Fibroblast of skin of scalp (primary cell): ENCODE measurements around the gene ALOX5.

Experiments
- DNase-seq: peaks from one replicate; pipeline ENCODE4 v3.0.0-alpha.2; 2013

The ALOX5 gene

GRCh38 chr10:45444022-45444421 lies 70.0 kb downstream of the ALOX5 start:
- DNase-seq: no peak

DNA sequence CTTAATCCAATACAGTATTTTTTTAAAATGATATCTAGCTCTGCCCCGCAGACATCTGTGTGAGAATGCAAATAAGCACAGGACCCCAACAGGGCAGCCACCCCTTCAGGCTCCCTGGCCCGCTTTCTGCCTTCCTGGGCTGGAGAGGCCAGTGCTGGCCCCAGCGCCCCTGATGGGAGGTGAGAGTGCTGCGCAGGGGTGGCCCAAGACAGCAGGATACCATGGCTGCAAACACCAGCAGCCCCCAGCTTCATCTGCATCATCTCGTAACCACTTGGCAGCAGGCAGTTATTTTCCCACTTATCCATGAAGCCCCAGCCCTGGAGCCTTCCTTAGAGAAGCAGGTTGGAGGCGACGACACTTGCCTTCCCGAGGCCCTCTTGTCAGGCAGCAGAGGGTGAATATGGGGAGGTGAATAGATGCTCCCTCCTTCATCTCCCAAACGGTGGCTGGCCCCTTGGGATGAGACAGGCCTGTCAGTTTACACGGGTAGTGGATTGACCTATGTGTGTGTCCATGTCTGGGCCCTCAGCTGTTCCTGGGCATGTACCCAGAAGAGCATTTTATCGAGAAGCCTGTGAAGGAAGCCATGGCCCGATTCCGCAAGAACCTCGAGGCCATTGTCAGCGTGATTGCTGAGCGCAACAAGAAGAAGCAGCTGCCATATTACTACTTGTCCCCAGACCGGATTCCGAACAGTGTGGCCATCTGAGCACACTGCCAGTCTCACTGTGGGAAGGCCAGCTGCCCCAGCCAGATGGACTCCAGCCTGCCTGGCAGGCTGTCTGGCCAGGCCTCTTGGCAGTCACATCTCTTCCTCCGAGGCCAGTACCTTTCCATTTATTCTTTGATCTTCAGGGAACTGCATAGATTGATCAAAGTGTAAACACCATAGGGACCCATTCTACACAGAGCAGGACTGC lies 71.2 kb downstream of the ALOX5 start:
- DNase-seq: no peak

GRCh38 chr10:45446858-45447257 lies 72.8 kb downstream of the ALOX5 start:
- DNase-seq: no peak

- DNase-seq: no peak
Observed at GRCh38 chr10:45447416-45447815, 73.4 kb downstream of the ALOX5 start.

- DNase-seq: no peak
Observed at GRCh38 chr10:45450866-45451265, 76.8 kb downstream of the ALOX5 start.

GRCh38 chr10:45451407-45451806 lies 77.4 kb downstream of the ALOX5 start:
- DNase-seq: no peak

DNA sequence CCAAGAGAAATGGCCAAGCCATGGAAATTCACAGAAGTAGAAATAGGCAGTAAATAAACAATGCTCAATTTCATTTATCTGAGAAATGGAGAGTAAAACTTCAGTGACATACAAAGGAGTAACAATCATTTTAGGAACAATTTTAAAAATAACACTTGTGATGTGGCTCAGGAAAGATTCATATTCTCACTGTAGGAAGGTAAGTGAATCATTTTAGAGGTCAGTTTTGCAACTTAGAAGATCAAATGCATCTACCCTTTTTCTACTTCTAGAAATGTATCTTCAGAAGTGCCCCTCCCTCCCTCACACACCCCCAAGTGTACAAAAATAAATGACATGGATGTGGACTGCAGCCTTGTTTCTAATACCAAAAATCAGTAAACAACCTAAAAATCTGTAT lies 78.3 kb downstream of the ALOX5 start:
- no peak for DNase-seq

DNA sequence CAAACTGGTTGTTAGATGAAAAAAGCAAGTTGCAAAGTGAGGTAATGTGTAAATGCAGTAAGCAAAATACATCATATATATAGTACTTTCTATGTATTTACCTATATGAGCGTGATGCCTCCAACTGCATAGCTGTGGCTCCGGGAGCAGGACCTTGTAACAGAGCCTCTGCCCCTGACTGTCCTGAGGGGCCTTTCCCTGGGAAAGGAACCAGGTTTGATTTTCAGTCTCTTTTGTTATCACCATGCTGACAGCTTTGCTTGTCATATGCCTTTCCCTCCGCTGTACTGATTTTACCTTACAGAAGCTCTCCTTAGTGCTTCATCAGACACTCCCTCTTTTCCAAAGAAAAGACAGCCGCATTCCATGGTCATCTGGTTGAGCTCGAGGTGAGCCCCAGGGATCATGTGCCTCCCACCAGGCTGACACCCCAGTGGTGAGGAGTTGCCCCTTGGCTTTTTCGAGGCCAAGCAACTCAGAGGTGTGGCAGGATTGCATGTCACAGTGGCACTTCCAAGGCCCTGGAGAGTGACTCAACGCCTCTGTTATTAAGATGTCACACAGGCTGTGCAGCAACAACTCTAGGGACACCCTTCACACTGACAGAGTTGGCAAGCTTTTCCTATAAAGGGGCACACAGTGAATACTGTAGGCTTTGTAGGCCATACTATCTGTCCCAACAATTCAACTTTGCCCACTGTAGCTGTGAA lies 78.9 kb downstream of the ALOX5 start:
- no peak for DNase-seq

DNA sequence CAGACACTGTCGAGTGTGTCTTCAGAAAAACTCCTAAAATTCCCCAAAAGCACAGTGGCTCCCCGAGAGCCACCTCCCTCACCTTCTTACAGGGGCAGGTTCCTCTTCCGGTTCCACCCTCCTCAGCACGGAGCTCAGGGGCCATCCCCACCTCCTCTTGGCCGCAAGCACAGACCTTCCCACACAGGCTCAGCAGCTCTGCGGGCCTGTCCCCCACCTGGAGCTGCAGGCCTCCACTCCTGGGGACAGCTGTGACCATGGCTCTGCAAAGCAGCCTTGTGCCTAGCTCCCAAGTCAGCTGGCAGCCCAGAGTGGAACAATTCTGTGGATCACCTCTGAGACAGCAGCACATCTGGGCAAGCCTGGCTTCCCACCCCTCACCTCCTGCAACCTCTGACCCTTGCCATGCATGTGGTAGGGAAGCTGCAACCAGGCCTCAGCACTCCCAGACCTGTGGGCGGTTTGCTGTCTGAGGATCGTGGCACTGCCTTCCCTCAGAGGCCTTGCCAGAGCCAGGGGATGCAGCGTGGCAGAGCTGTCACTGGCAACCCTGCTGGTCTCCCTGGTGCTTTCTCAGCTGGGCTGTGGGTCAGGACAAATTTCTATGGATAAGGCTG lies 79.7 kb downstream of the ALOX5 start:
- DNase-seq: no peak

DNA sequence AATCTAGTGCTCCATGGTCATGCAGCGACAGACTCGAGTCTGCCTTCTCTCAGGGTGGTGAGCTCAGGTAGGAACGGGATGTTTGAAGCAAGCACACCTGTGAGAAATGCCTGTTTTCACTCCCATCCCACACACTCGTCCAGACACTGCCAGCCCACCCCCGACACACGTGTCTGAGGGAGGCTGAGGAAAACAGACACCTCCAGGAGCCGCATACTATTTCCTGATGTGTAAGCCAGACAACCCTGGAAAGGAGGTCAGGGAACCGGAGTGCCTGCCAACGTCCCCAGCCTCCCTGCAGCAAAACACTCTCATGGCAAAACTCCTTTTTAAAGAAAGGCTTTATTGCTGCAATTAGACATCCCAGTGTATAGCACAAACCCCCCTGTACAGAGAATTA lies 80.2 kb downstream of the ALOX5 start:
- DNase-seq: no peak

DNA sequence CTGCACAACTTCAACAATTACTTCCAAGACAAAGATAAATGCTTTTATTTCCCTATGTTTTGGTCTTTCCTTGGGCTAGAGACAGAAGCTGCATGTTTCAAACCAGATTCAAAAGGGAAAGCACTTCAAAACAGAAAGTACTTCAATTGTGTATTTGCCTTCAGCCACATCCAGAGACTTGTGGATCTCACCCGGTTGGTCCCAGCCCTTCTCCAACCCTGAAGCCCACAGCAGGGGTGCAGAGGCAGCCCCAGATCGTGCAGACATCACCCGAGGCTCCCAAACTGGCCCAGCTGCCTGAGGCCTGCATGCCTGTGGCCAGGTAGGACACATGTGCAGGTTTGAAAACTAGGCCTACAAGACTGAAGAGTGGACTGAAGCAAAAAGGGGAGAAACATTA lies 80.8 kb downstream of the ALOX5 start:
- no peak for DNase-seq

DNA sequence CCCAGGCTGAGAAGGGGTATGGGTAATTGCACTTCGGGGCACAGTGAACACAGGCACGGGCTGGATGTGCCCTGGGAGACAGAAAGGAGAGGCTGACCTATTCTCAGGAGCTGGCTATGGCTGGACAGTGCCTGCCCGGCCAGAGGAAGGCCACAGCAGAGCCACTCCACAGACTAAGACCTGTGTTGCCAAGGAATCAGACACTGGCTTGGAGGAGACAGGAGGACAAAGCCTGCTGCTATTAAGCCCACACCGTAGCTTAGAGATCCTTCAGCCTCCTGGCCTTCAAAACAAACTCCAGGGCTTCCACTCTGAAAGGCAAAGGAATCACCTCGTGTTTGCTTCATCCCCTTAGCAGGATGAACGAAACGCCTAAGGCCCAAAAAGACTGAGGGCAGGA lies 82.2 kb downstream of the ALOX5 start:
- DNase-seq: no peak

DNA sequence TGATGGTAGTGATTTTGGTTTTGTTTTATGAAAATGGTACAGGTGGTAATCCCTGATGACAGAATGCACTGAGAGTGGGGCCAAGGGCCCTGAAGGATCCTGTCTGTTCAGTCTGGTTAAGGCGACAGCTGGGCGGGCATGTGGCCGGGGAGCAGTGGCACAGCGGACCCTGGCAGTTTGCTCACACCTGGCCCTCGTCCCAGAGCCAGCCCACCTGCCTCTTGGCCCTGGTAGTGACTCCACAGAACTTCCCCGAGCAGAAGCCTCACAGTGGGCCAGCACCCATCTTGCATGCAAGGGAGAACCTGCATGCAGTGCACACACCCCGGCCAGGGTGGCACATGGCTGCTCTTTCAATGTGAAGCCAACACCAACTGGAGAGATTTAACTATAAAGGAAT lies 82.8 kb downstream of the ALOX5 start:
- DNase-seq: no peak

DNA sequence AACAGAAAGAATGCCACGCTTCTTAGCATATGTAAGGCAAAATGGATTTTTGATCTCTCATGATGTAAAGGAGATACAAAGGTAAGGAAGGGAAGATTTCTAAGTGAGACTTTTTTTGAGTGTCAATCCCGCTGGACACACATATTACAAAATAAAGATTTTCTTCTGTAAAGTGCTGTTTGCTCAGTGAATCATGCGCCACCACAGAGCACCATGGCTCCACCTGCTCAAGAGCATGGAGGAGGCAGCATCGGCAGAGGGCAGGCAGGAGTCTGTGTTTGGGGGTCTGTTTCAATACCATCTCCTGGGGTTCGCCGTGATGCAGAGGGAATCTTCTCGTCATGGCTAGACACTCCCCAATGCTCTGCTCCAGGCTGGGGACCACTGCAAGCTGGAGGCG lies 83.5 kb downstream of the ALOX5 start:
- no peak for DNase-seq

GRCh38 chr10:45460235-45460878 lies 86.3 kb downstream of the ALOX5 start:
- no peak for DNase-seq

GRCh38 chr10:45461034-45461433 lies 87.0 kb downstream of the ALOX5 start:
- no peak for DNase-seq

DNA sequence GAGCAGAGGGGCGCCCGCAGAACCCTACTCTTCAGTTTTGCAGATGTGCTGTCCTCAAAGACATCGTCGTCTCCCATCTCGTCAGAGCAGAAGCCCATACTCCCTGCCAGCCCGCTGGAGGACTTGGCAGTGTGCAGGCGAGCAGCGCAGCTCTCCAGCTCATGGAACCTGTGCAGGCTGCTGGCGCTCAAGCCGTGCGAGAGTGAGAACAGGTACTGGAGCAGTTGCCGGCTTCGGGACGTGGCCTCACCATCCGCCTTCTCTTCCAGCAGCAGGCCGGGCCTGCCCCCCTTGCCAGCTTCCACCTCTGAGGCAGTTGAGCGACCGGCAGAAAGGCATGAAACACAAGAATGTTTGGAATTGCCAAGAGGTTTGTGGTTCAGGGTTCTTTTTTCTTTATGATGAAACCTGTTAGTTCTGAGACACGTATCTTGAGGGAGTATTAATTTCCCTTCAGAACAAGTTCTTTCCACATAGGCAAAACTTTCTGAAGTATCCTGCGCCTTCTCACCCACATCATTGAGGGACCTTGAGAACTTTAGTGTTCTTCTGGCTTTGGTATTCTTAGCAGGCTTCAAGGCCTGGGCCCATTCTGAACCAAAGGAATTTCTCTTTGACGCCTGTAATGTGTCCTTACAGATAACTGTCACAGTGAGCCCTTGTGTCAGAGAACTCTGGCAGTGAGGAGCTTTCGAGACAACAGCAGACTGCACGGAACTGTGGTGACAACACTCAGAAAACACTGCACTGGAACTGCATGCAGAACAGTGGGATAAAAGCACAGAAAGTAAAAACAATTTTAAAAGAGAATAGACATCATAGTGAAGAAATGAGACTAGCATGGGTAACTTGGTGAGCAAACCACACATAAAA lies 89.5 kb downstream of the ALOX5 start:
- DNase-seq: no peak

DNA sequence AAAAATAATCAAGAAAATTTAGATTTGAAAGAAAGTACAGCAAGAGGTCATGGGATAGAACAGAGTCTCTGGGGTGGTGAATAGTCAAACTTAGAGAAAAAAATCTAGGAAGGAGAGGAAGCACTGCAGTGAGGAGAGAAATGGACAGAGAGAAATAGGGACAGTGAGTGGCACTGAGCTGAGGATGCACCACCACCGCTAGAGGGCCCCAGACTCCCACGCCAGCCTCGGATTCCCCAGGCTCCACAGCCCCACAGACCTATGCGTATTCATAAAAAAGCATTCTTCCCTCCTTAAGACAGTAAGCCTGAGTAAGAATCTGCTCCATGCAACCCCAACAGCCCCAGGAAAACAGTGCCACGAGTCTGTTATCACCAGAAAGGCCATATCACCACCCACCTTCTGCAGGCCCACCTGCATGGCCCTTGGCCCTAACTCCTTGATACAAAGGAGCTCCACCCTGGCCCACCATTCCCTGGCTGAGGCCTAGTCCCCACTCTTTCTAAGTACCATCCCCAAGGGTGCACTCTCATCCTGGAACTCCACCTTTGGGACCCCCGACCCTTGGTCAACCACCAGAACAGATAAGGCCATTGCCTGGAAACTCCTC lies 91.0 kb downstream of the ALOX5 start:
- DNase-seq: peak; percentile 68

GRCh38 chr10:45466784-45467183 lies 92.8 kb downstream of the ALOX5 start:
- DNase-seq: no peak

- DNase-seq: no peak
Observed at GRCh38 chr10:45468079-45468478, 94.1 kb downstream of the ALOX5 start.
